GM12892 (cell line): ENCODE results near the gene INAFM1.

Experiments
- POLR2A ChIP-seq: IDR thresholded peaks from 2 replicates; pipeline ENCODE4 v1.6.1; 2011; ENCODE audit warnings: low read depth, low read length, control low read depth
- POLR2AphosphoS5 ChIP-seq: IDR thresholded peaks from 2 replicates; pipeline ENCODE4 v1.6.1; 2011; ENCODE audit warnings: low read depth, low read length, control low read depth
- TAF1 ChIP-seq: IDR thresholded peaks from 2 replicates; pipeline ENCODE4 v1.6.1; 2011; ENCODE audit warnings: low read depth, mild to moderate bottlenecking, control low read depth, low read length, borderline replicate concordance

DNA sequence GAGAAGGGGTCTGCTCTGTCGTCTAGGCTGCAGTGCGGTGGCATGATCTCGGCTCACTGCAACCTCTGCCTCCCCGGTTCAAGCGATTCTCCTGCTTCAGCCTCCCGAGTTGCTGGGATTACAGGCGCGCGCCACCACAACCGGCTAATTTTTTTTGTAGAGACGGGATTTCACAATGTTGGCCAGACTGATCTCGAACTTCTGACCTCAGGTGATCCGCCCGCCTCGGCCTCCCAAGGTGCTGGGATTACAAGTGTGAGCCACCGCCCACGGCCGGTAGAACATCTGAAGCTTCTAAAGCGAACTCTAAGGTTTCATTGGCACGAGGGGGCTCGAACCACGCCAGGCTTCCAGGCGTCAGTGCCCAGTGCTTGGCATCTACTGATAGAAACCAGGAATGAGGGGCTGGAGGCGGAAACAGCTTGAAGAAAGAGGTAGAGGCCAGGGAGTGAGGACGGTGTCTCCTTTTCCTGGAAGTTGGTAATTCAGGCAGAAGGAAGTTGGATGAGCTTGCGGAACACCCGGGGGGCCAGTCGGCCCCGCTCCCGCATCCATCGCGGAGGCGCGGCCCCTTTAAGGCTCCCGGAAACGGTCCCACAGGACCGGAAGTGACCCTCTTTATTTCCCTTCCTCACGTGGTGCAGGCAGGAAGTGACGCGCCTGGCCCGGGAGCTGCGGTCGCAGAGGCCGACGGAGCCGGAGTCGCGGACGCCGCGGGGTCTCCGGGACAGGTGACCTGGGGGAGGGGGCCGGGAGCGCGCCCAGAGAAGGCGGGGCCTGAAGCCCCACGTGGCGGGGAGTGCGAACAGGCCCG is 18.6 kb upstream of the INAFM1 start, which contains the start of gene CCDC9:
- TF ChIP-seq POLR2A (peak; percentile 72), POLR2AphosphoS5 (no peak; the same call in 1 of the 2 replicates), TAF1 (0 out of 2 replicates have a peak, but pooled peaks have one; percentile 20)
